GM12892 (cell line): ENCODE data around the gene UGT1A10.

Experiments
- DNase-seq: peaks from one replicate; pipeline ENCODE4 v3.0.0; 2011; ENCODE audit not compliant: insufficient read length
- FAIRE-seq: peaks from 2 replicates; lab custom pipeline; 2011; peaks lifted over from hg19 to GRCh38; lab: Jason Lieb, UNC
- POLR2A ChIP-seq: IDR thresholded peaks from 2 replicates; pipeline ENCODE4 v1.6.1; 2011; ENCODE audit warnings: low read depth, low read length, control low read depth
- POLR2AphosphoS5 ChIP-seq: IDR thresholded peaks from 2 replicates; pipeline ENCODE4 v1.6.1; 2011; ENCODE audit warnings: low read depth, low read length, control low read depth
- TAF1 ChIP-seq: IDR thresholded peaks from 2 replicates; pipeline ENCODE4 v1.6.1; 2011; ENCODE audit warnings: low read depth, mild to moderate bottlenecking, control low read depth, low read length, borderline replicate concordance

Gene UGT1A10

GRCh38 chr2:233658610-233659009 lies 22.4 kb downstream of the UGT1A10 start:
- DNase-seq (no peak), FAIRE-seq (no peak)
- TF ChIP-seq POLR2A (no peak), TAF1 (no peak), POLR2AphosphoS5 (no peak)

DNA sequence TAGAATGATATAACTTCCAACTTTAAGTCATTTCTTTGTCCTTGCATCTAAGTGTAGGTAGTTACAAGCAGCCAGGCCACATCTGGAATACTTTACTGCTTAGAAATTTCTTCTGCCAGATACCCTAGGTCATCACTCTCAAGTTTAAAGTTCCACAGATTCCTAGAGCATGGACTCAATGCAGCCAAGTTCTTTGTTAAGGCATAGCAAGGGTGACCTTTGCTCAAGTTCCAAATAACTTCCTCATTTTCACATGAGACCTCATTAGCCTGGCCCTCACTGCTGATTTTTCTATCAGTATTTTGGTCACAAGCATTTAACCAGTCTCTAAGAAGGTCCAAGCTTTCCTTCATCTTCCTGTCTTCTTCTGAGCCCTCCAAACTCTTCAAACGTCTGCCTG lies 27.7 kb downstream of the UGT1A10 start:
- no peak for TF ChIP-seq TAF1
- no peak for TF ChIP-seq POLR2A
- no peak for TF ChIP-seq POLR2AphosphoS5
- DNase-seq (no peak), FAIRE-seq (no peak)

DNA sequence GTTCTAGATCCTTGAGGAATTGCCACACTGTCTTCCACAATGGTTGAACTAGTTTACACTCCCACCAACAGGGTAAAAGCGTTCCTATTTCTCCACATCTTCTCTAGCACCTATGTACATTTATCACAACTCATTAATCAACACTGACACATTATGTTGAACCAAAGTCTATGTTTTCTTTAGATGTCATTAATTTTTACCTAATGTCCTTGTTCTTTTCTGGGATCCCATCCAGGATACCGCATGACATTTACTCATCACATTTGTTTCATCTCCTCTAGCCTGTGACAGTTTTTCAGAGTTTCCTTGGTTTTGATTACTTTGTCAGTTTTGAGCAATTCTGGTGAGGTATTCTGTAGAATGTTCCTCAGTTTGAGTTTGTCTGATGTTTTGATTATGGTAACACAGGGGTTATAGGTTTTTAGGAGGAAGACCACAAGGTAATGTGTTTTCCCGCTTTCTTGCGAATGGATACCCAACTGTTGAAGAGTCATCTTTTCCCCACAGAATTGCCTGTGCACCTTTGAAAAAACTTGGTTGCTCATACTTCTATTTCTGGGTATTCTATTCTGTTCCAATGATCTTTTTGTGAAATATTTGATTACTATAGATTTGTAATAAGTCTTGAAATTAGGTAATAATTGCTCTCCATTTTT lies 32.5 kb downstream of the UGT1A10 start:
- TF ChIP-seq POLR2AphosphoS5 (no peak), POLR2A (no peak), TAF1 (no peak)
- DNase-seq (no peak), FAIRE-seq (no peak)

- no peak for TF ChIP-seq TAF1
- TF ChIP-seq POLR2A = no peak
- no peak for TF ChIP-seq POLR2AphosphoS5
- FAIRE-seq (no peak), DNase-seq (no peak)
Observed at GRCh38 chr2:233671290-233672161, 35.3 kb downstream of the UGT1A10 start, which contains the start of gene UGT1A9. TSS of gene UGT1A9 (plus strand) at chr2:233671898. CDS start at chr2:233671935, 37 bp downstream.

DNA sequence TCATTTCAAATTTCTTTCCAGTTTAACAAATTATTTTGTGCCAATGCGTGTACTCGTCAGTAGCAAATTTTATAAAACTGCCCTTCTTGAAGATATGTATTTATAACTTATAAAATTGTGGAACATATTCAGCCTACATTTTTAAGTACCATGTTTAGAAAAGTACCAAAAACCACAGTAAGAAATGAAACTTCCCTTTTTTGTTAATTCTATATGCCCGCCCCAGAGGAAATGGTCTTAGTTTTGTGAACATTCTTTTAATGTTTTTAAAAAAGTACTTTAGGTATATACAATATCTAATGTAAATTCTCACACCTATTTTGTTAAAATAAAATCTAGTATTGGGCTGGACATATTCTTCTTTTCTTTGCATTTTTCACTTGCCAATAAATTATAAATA lies 36.6 kb downstream of the UGT1A10 start:
- DNase-seq (no peak), FAIRE-seq (no peak)
- no peak for TF ChIP-seq POLR2A
- no peak for TF ChIP-seq TAF1
- no peak for TF ChIP-seq POLR2AphosphoS5

GRCh38 chr2:233673896-233674295 lies 37.6 kb downstream of the UGT1A10 start:
- FAIRE-seq (no peak), DNase-seq (no peak)
- no peak for TF ChIP-seq POLR2AphosphoS5
- TF ChIP-seq TAF1 = no peak
- no peak for TF ChIP-seq POLR2A

GRCh38 chr2:233674314-233674713 lies 38.1 kb downstream of the UGT1A10 start:
- no peak for DNase-seq
- no peak for FAIRE-seq
- TF ChIP-seq POLR2A = no peak
- TF ChIP-seq TAF1 = no peak
- TF ChIP-seq POLR2AphosphoS5 = no peak

DNA sequence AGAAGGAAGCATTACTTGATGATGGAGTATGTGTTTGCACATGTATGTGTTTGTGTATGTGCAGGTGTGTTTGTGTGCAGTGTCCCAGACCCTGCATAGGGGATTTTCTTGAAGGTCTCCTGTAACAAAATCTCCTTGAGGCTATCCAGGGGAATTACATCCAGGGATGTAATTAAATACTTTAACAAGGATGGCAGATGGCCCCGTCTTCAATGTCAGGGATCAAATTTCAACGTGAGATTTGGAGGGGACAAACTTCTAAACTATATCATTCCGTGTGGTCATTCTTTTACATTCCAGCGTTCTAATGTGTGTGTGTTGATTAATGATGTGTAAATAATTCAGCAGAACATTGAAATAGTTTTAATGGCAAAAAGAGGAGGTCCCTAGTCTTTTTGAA lies 38.7 kb downstream of the UGT1A10 start:
- no peak for TF ChIP-seq POLR2AphosphoS5
- TF ChIP-seq POLR2A = no peak
- TF ChIP-seq TAF1 = no peak
- FAIRE-seq = no peak
- no peak for DNase-seq

- TF ChIP-seq POLR2AphosphoS5 (no peak), POLR2A (no peak), TAF1 (no peak)
- DNase-seq (no peak), FAIRE-seq (no peak)
Observed at GRCh38 chr2:233676046-233676445, 39.8 kb downstream of the UGT1A10 start.

DNA sequence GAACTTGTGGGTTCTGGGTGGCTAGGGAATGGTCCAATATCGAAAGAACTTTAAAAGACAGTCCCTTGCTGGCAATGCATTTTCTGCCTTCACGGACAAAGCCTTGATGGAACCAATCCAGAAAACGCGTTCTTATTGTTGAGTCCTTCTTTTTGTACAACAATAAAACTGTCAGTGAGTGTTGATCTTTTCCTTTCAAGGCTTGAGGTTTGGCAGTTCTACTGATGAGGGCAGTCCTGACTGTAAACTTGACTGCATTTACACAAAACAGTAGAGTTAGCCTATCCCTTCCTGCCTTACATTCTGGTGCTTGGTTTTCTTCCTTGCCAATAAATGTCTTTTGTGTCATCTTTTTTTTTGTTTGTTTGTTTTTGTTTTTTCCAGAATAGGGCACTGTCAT lies 42.9 kb downstream of the UGT1A10 start:
- TF ChIP-seq POLR2A (no peak), TAF1 (no peak), POLR2AphosphoS5 (no peak)
- DNase-seq = no peak
- FAIRE-seq = no peak

GRCh38 chr2:233680361-233681045 lies 44.3 kb downstream of the UGT1A10 start:
- TF ChIP-seq TAF1 (no peak), POLR2AphosphoS5 (no peak), POLR2A (no peak)
- no peak for FAIRE-seq
- no peak for DNase-seq

GRCh38 chr2:233681521-233682099 lies 45.4 kb downstream of the UGT1A10 start, which contains the start of gene UGT1A7:
TSS of gene UGT1A7 (plus strand) at chr2:233681901. CDS start at chr2:233681938, 37 bp downstream.
- FAIRE-seq (no peak), DNase-seq (no peak)
- TF ChIP-seq TAF1 (no peak), POLR2AphosphoS5 (no peak), POLR2A (no peak)
